Erythroblast (primary cell): ENCODE data around the gene CD47.

Experiments used
- GATA1 ChIP-seq: IDR thresholded peaks from 2 replicates; pipeline ENCODE4 v1.6.1; 2011; ENCODE audit warnings: low read depth, mild to moderate bottlenecking, control low read depth, low read length, moderate library complexity
- POLR2A ChIP-seq: IDR thresholded peaks from 2 replicates; pipeline ENCODE4 v1.6.1; 2011; ENCODE audit warnings: mild to moderate bottlenecking, low read length

DNA sequence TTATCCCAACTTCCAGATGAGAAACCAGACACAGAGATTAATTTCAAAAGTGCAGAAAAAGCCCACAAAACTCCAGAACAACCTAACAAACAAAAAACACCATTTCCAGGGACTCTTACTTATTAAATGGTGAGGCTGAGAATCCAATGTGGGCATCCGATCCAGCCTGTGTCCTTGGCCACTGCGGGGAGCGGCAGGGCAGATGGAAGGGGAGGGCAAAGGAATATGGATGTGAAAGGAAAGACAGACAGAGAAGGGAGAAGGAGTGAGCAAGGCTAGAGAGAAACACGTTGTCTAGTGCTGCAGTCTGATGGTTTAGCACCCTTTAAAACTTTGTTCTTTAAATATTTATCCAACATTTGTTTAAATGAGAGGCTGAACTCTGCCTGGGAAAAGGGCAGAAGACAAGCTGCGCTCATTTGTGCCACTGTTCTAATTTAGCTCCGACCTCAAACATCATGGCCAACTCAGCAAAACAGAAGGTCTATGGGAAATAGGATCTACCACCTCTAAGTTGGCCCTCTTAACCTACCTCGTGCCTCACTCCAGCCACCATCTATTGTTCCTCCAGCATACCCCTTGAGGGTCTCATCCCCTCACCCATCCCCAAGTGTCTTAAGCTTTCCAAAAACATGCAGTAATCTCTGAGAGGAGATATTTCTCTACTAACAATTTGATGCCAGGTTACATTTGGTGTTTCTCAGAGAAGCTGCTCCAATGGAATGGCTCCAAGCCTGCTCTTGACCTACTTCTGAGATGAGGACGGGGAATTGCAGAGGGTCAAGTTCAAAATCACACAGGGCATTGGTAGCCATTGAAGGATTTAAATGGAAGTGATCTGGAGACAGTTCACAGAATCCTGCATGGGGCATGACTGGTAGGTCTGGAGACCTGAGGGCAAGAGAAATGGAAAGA lies 77.4 kb downstream of the CD47 start:
- no peak for TF ChIP-seq POLR2A
- TF ChIP-seq GATA1, result no peak
